22Rv1 (cell line): Measurements from ENCODE around the gene HAND1.

Source experiments
- H3K27ac ChIP-seq: fragments of 450-650 bp; 2 replicates; pipeline ENCODE4 v1.5.1; 2017
- ZFX ChIP-seq: fragments of 450-650 bp; IDR thresholded peaks from 2 replicates; pipeline ENCODE4 v1.6.1; 2017; ENCODE audit warnings: antibody characterized with exemption, borderline replicate concordance
- TF ChIP-seq, protein P1 (sequence below): fragments of 450-650 bp; IDR thresholded peaks from 2 replicates; pipeline ENCODE4 v1.5.1; 2017; ENCODE audit warnings: mild to moderate bottlenecking

Gene HAND1

GRCh38 chr5:154483654-154484392 is 5.8 kb upstream of the HAND1 start:
- TF ChIP-seq, protein P1, sequence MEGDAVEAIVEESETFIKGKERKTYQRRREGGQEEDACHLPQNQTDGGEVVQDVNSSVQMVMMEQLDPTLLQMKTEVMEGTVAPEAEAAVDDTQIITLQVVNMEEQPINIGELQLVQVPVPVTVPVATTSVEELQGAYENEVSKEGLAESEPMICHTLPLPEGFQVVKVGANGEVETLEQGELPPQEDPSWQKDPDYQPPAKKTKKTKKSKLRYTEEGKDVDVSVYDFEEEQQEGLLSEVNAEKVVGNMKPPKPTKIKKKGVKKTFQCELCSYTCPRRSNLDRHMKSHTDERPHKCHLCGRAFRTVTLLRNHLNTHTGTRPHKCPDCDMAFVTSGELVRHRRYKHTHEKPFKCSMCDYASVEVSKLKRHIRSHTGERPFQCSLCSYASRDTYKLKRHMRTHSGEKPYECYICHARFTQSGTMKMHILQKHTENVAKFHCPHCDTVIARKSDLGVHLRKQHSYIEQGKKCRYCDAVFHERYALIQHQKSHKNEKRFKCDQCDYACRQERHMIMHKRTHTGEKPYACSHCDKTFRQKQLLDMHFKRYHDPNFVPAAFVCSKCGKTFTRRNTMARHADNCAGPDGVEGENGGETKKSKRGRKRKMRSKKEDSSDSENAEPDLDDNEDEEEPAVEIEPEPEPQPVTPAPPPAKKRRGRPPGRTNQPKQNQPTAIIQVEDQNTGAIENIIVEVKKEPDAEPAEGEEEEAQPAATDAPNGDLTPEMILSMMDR, result no peak
- TF ChIP-seq ZFX, result no peak
- no peak overlapping the region for H3K27ac ChIP-seq

DNA sequence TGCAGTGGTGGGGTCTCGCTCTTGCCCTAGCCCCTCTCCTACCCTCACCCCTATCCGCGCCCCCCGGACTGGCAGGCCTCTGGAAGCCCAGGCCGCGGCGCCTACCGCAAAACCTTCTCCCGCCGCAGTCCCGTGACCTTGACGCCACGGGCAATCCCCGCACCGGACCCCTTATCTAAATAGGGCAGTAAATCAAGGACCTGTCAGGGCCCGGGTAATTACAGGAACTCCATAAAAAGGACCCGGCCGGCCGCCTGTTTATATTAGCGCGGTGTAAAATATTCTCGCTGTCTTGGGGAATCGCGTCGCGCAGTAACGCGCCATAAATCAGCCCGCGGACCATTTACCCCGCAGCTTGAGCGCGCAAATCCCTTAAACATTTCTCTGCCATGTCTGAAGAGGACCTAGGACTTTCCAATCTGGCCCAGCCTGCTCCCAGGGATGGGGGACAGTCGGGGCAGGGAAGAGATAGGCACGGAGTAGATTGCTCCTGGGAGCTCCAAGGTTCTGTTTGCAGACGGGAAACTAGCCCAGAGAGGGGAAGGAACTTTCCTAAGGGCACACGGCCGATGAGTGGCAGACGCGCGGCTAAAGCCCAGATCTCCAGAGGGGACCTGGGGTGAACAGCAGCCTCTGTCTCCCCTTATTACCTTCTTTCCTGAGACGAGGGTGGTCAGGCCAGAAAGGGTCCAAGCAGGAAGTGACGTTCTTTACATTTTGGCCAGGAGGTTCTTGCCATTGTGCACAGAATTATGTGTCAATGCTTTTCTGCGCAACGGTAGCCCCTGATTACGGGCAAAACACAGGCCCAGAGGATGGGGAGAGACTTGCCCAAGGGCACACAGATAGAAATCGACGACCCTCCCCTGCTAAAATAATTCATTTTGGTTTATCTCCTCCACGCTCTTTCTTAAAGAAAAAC is 4.8 kb upstream of the HAND1 start:
- TF ChIP-seq, protein P1, result no peak
- no peak for TF ChIP-seq ZFX
- H3K27ac ChIP-seq, result no peak overlapping the region

DNA sequence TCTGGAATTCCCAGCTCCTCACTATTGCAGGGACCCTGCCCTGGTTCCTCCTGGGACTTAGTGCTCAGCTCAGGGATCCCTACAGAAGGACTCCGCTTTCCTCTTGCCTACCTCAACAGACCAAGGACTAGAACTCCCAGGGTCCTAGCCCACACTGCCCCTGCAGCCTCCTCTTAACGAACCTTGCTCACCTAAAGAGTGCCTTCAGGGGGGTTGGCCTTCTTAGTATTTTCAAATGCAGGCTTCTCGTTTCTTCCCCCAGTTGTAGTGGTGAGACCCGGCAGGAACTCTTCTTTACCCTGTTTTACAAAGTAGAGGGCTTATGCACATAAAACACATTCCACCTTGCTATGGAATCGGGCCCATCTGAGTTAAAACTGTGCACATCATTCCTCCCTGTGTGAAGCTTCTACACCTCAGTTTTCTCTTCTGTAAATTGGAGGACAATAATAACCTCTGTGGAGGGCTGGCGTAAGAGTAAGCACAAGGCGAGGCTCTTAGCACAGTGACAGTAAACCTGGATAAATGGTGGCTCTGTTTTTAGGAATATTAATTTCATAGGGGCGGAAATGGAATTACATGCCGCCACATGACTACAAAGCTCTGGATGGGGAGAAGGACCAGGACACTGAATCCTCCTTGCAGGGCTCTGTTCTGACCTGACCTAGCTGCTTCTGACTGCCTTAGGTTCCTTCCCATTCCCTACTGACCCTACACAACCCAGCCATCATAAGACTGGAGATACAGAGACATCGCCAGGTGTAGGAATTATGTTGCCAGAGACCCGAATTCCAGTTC is 3.8 kb upstream of the HAND1 start:
- TF ChIP-seq, protein P1, result no peak
- no peak for TF ChIP-seq ZFX
- H3K27ac ChIP-seq, result no peak overlapping the region

DNA sequence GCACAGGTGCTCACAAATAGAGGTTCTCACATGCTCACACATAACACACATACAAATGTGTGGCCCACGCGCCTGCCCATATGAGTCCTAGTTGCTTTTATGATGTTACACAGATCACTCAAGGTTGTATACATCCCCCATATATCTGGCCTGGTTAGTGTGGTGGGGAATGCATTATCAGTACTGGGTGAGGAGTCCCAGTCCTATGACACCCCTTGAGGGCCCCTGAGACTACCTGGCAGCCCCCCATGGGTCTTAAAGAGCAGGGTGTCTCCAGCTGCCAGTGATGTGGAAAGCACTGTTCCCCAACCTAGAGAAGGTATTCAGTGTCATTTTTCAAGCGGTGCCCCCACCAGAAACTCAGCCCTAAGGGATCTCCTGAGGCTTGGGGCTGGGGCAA is 2.8 kb upstream of the HAND1 start:
- no peak overlapping the region for H3K27ac ChIP-seq
- no peak for TF ChIP-seq ZFX
- TF ChIP-seq, protein P1, result no peak

- no peak for TF ChIP-seq ZFX
- TF ChIP-seq, protein P1, result no peak
- no peak overlapping the region for H3K27ac ChIP-seq
Observed at GRCh38 chr5:154479944-154480750, 2.1 kb upstream of the HAND1 start.

- no peak overlapping the region for H3K27ac ChIP-seq
- TF ChIP-seq, protein P1, result no peak
- TF ChIP-seq ZFX, result no peak
Observed at GRCh38 chr5:154479160-154479943, 1.3 kb upstream of the HAND1 start.
